Adipose tissue (tissue), 3 donors: ENCODE results near the gene DDO. TPM values are rescaled to one million over a fixed set of nuclear protein-coding genes. Genes with fewer than 3 reads are reported as not detected.
"Not testable (repeated sequence)": the region's sequence is repeated elsewhere in the genome, so short reads cannot be mapped to it uniquely, and the experiment has no call there.

Experiments used
- H3K27ac ChIP-seq: one replicate; pipeline ENCODE4 v1.5.1; 2013; ENCODE audit warnings: low read depth, low read length
- WGBS, 3 donors: extraction: QIAGEN DNeasy Blood & Tissue Kit; methylation state at CpG; one replicate each; pipeline ENCODE4 v1.1.7; 2013; 5-methylcytosine and 5-hydroxymethylcytosine counted together
- polyA plus RNA-seq, 3 donors: library from polyadenylated mRNA; stranded (reverse); fragments of 200-250 nt; gene quantifications; one replicate each; pipeline ENCODE4 v1.2.3, GENCODE V29; 2013
- donor health status: healthy with polysubstance abuse.
- donor health status: Bipolar disorder and iron deficiency.
- donor health status: healthy.

The DDO gene, protein sequence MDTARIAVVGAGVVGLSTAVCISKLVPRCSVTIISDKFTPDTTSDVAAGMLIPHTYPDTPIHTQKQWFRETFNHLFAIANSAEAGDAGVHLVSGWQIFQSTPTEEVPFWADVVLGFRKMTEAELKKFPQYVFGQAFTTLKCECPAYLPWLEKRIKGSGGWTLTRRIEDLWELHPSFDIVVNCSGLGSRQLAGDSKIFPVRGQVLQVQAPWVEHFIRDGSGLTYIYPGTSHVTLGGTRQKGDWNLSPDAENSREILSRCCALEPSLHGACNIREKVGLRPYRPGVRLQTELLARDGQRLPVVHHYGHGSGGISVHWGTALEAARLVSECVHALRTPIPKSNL
- polyA plus RNA-seq = 1 to 10 TPM; 1.1 to 2.4 (median 1.8) TPM

DNA sequence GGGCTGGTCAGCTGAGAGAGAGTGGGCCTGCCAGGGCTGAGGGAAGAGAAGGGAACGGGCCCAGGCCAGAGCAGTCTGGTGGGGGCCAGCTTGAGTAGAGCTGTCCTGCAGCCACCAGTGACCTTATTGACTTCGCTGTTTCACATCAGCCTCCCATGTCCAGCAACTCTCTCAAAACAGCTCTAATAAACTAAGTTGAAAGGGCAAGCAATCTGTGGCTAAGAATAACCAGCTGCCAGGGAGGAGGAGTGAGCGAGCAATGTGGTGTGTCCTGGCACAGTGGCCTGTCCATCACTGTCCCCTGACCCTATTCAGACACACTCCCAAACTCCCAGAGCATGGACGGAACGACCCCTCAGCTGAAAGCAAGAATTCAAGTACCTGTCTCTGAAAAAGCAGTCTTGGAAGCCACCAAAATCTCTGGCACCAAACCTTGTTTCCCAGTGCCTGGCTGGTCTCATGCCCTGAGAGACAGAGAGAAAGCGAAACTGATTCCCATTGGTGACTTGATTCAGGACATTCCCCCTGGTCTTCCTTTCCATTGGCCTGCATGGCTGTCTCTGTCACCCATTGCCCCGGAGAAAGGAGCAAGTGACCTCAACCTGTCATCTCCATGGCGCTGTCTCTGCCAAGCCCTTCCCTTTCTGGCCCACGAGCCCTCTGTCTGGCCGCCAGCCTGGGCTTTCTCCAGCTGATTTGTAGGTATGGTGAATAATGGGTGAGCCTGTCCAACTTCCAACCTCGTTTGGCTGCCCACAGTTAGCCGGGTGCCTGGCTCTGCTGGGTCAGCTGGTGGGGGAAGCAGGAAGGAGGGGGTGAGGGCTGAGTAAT, at the start of gene DDO:
Gene DDO, minus strand, starts transcription at position 490 of the 831 bp plus-strand sequence. CDS start 2,113 bp downstream, outside the sequence.
- no peak within 1 kb of the TSS for H3K27ac ChIP-seq
- WGBS, 3 donors = 33 to 49% (median 41%) methylated on average over 12 of the region's 12 CpGs

DNA sequence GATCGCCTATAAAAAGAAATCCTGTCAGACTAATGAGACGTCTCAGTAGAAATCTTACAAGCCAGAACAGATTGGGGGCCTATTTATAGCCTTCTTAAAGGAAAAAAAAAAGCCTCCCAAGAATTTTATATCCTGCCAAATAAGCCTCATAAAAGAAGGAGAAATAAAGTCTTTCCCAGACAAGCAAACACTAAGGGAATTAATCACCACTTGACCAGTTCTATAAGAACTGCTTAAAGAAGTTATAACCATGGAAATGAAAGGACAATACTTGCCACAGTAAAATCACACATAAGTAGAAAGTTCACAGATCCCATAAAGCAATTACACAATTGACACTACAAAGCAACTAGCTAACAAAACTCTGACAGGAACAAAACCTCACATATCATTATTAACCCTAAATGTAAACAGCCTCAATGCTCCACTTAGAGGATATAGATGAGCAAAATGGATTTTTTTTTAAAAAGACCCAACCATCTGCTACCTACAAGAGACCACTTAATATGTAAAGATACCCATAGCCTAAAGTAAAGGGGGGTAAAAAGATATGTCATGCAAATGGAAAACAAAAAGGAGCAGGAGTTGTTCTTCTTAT, 47.6 kb upstream of the DDO start:
- no peak overlapping the region for H3K27ac ChIP-seq
- WGBS, 3 donors = 77 to 91% (median 81%) methylated on average over 2 of the region's 2 CpGs

DNA sequence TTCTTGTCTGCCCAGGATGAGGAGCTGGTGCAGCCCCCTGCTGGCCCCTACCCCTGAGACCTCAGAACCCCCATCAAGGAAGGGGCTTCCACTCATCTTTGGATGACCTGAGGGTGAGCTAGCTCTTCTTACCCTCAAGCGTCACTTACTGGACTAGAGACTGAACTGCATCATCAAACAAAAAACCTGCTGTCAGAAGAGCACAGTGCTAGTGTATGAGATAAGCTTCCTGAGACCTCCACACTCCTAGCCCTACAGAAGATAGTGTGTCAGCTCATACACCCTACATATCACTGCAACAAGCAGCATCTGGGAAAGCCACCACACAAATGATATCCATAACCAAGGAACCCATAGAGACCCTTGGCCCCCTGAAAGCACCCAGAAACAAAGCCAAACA, 46.0 kb upstream of the DDO start:
- H3K27ac ChIP-seq = no peak overlapping the region
- WGBS, 3 donors = 91 to 100% (median 95%) methylated on average over 1 of the region's 1 CpG

DNA sequence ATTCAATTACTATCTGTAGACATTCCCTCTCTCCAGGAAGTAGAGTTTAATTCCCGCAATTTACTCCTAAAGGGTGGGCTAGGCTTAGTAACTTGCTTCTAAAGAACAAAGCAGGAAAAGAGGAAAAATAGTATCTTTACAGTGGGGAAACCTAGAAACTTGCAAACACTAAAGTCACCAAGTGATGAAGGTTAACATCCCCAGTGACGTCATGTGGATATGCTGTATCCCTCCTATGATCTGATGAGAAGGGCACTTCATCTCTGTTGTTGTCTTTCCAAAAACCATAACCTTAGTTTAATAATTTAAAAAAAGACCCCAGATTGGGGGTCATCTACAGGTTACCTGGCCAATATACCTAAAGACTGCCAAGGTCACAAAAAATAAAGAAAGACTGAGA, 43.8 kb upstream of the DDO start:
- no peak overlapping the region for H3K27ac ChIP-seq
- WGBS, 3 donors = 84 to 95% (median 87%) methylated on average over 2 of the region's 2 CpGs

DNA sequence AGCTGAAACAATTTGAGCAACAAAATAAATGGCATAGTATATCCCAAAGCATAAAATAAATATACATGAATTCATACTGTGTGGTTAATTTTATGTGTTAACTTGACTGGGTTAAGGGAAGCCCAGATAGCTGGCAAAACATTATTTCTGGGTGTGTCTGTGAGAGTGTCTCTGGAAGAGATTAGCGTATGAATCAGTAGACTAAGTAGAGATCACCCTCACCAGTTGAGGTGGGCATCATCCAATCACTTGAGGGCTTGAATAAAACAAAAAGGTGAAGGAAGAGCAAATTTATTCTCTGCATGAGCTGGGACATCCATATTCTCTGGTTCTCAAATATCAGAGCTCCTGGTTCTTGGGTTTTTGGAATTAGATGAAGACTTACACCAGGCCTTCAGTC, 43.1 kb upstream of the DDO start:
- WGBS, 3 donors = 92 to 97% (median 95%) methylated on average over 1 of the region's 1 CpG

DNA sequence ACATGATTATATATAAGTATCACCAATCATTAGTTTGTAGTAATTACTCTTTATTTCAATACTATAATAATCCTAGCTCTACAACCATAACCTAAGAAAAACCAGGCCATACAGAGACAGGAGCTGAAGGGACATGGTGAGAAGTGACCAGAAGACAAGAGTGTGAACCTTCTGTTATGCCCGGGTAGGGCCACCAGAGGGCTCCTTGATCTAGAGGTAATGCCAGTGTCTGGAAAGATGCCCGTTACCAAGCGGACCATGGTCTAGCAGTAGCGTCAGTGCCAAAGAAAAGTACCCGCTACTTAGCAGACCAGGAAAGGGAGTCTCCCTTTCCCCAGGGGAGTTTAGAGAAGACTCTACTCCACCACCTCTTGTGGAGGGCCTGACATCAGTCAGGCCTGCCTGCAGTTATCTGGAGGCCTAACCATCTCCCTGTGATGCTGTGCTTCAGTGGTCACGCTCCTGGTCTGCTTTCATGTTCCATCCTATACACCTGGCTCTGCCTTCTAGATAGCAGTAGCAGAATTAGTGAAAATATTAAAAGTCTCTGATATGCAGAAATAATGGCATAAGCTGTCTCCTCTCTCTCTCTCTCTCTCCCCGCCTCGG, 42.3 kb upstream of the DDO start:
- WGBS, 3 donors = 69 to 83% (median 80%) methylated on average over 8 of the region's 8 CpGs

More for the DNA sequence above, 43.1 kb upstream of the DDO start:
- no peak overlapping the region for H3K27ac ChIP-seq

DNA sequence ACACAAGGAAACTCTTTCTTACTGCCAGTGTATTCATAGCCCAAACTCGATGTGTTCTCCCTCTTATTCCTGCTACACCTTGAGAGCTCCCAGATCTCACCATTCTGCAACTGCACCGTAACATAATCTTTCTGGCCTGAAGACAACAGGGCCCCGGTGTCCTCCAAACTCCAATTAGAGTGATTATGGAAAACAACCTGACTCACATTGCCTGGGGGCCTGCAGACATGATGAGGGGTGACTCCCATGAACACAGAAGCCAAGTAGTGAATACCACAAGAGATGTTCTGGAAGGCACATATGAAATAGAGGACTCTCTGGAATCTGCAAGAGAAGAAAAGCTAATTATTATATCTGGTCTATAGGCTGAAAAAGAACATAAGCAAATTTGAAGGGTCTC, 41.3 kb upstream of the DDO start:
- WGBS, 3 donors = 87 to 96% (median 92%) methylated on average over 3 of the region's 3 CpGs

More for the DNA sequence above, 42.3 kb upstream of the DDO start:
- not testable (repeated sequence) for H3K27ac ChIP-seq

DNA sequence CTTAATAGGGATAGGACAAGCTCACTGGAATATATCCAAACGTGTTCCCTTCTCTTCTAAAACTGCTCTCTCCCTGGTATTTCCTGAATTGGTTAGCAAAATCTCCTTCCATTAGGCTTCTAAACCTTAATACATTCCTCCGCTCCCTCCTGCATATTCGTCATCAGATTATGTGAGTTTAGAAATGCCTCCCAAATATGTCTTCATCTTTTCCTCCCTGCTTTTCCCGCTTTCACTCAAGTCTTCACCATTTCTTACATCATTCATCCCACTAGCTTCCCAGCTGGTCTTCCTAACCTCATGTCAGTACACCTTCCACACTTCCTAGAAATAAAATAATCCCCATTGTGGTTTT, 34.1 kb upstream of the DDO start:
- H3K27ac ChIP-seq = no peak overlapping the region
- 55 to 70% (median 61%) methylated on average over 4 of the region's 4 CpGs for WGBS, 3 donors

More for the DNA sequence above, 41.3 kb upstream of the DDO start:
- H3K27ac ChIP-seq = no peak overlapping the region

DNA sequence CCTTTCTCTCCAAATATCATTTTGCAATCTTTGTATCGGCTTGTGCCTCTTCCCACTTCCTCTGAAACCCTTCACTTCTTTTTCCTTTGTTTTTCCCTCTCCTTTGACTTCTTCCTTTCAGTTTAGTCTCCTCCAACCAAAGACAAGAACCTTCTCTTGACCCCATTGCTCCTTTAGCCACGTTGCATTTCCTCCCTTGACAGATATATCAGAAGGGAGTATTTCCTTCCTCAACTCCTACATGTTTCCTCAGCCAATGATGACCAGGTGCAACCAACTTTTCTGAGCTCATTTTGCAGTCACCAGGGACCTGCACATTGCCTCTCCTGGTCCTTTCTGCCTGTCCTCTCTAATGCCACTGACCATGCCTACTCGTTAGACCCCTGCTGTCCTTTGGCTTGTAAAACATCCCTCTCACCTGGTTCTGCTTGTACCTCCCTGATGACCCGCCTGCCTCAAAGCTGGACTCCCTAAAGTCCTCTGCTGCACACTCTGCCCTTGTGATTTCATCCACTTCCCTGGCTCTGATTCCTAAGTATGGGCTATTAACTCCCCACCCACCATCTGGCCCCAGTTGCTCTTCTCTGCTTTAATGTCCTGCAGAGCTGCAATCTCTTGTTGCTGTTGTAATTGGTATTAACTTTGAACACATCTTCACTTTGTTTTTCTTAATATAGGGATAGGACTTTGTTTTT, 33.6 kb upstream of the DDO start:
- 43 to 55% (median 43%) methylated on average over 4 of the region's 4 CpGs for WGBS, 3 donors
- no peak overlapping the region for H3K27ac ChIP-seq

DNA sequence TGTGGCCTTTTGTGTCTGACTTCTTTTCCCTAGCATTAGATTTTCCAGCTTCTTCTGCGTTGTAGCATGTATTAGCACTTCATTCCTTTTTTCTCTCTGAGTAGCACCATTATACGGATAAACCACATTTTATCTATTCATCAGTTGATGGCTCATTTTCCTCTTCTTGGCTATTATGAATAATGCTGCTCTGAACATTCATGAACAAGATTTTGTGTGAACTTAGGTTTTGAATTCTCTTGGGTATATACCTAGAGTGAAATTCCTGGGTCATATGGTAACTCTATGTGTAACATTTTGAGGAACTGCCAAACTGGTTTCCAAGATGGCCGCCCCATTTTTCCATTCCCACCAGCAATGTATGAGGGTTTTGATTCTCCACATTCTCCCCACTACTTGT, 32.4 kb upstream of the DDO start:
- H3K27ac ChIP-seq = no peak overlapping the region
- WGBS, 3 donors = 89 to 96% (median 93%) methylated on average over 3 of the region's 3 CpGs

DNA sequence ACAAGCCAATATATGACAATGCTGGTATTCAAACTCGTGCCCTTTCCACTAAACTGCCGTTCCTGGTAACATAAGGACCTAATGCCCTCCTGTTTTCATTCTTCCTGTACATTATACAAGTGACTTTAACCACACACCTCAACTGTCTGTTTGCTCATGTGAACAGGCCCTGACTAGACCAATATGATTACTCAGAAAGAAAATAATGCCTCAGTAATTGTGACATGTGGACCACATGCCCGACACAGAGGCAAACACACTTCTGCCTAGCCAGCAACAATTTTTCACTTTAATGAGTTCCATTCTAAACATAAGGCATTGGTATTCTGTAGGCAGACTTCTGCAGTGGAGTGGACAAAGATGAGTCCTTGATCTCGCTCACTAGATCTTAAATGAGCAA, 31.0 kb upstream of the DDO start:
- 58 to 87% (median 79%) methylated on average over 4 of the region's 4 CpGs for WGBS, 3 donors

DNA sequence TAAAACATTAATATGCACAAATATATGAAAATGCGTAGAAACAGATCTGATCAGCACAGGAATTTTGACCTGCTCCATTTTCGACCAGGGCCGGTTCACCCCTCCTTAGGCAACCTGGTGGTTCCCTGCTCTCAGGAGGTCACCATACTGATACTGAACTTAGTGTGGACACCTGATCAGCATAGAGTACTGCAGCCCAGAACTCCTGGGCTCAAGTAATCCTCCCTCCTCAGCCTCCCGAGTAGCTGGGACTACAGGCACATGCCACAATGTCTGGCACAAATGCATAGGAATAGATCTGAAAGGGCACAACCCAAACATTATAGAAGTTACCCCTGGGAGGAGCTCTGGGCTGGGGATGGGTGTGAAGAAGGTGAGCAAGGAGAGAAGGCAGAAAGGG, 24.7 kb upstream of the DDO start:
- 72 to 89% (median 88%) methylated on average over 4 of the region's 4 CpGs for WGBS, 3 donors
- no peak overlapping the region for H3K27ac ChIP-seq

More for the DNA sequence above, 31.0 kb upstream of the DDO start:
- no peak overlapping the region for H3K27ac ChIP-seq

DNA sequence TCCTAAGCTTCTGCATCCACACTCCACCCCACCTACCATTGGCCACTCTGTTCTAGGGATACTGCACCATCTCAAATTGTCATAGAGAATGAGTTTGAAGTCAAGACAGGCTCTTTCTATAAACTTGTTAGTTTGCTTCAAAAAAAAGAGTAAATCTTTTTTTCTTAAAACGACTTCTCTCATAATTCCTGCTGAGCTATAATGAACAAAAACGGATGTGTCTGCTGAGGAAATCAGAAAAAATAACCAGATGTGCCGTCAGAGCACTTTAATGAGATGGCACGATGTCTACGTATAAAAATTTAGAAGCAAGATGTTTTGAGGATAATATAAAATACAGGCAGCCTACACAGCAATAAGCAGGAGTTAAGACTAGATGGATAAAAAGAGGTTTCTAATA, 24.0 kb upstream of the DDO start:
- H3K27ac ChIP-seq = no peak overlapping the region
- WGBS, 3 donors = 45 to 59% (median 59%) methylated on average over 5 of the region's 5 CpGs

DNA sequence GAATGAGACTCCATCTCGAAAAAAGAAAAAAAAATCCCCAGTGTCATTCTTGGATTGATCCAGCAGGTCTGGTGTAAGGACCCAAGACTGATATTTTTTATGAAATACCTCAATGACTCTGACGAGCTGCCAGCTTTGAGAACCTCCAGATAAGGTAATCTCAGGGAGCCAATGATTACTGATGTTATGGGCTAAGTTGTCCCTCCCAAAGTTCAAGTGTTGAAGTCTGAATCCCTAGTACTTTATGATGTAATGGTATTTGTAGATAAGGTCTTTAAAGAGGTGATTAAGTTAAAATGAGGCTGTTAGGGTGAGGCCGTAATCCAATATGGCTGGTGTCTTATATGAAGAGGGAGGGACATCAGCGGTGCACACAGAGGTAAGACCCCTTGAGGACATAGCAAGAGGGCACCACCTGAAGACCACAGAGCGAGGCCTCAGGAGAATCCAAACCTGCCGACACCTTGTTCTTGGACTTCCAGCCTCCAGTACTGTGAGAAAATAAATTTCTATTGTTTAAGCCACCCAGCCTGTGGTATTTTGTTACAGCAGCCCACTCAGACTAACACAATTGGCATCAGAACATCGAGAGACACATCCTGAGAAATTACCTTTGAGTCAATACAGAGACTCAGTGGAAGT, 19.7 kb upstream of the DDO start:
- no peak overlapping the region for H3K27ac ChIP-seq
- WGBS, 3 donors = 85 to 95% (median 91%) methylated on average over 7 of the region's 7 CpGs

DNA sequence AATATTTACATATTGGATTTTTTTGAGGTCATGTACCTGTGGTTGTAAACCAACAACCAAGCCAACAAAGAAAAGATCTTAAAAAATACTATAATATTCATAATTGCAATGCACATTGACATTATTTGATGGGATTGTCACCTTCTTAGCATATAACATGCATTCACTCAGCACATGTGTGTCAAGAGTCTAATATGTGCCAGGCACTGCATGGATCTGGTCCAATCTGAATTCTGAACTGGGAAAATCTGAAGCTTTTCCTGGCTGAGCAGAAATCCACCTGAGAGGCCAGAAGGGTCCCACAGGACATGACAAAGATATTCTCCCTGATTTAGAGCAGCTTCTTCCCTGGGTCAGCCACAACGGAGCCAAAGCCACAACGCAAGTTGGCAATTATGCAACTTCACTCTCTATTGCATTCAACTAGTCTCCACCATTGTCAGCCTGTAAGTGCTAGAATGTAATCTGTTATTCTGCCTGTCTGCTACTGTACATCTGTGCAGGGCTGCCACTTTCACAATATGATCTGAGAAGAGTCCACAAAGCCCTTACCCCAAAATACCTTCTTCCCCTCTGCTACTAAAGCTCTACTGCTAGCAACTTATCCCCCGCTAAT, 17.0 kb upstream of the DDO start:
- WGBS, 3 donors = 35 to 82% (median 42%) methylated on average over 3 of the region's 3 CpGs
- no peak overlapping the region for H3K27ac ChIP-seq

DNA sequence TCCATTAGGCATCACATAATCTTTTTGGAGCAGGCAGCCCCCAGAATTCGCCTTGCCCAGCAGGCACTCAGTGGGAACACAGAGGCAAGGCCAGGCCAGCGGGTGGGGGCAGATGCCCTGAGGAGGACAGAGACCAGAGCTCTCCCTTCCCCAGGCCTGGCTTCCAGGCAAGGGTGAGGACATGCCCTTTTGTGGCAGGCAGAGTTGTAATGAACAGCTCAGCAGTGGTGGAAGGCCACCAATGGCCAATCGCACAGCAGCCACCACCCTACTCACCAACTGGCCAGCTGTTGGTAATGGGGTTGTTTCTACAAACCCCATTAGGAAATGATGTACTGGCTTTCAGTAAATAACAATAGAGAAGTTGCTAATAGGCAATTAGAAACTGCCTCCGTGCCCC, 15.4 kb upstream of the DDO start:
- 85 to 92% (median 91%) methylated on average over 4 of the region's 4 CpGs for WGBS, 3 donors
- no peak overlapping the region for H3K27ac ChIP-seq

DNA sequence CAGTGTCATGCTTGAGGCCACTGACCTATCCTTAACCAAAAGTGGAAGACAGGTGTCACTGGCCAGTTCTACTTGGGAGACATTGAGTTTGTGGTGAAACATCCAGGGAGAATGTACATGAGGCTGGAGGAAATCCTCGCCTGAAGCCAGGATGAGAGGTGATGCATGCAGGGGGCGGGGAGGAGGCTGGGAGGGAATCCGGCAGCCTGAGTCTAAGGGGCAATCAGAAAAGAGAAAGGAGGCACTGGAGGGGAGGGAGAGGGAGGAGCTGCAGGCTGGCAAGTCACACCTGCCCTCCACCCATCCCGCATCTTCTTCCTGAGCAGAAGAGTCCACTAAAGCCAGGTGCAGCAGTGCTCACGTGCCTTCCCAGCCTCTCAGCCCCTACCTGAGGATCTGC, 14.9 kb upstream of the DDO start:
- no peak overlapping the region for H3K27ac ChIP-seq
- 66 to 76% (median 68%) methylated on average over 5 of the region's 5 CpGs for WGBS, 3 donors
